RWPE2 (cell line): ENCODE measurements around the gene ELF3.

Source experiments
- ATAC-seq: fragments of 200-7000 bp; cut with Tn5 transposase; 3 replicates; pipeline ENCODE4 v1.9.1; 2021; ENCODE audit warnings: low read depth
- DNase-seq: peaks from one replicate; pipeline ENCODE4 v3.0.0-alpha.2; 2020; ENCODE audit warnings: low spot score
- H3K27ac ChIP-seq: fragments of 450-650 bp; 2 replicates; pipeline ENCODE4 v1.5.1; 2017; ENCODE audit warnings: mild to moderate bottlenecking; ENCODE audit not compliant: poor library complexity, severe bottlenecking
- H3K27me3 ChIP-seq: fragments of 250-450 bp; sonication (Bioruptor Pico); 2 replicates; pipeline ENCODE4 v1.5.1; 2021; ENCODE audit warnings: mild to moderate bottlenecking, moderate library complexity; ENCODE audit not compliant: insufficient read depth, poor library complexity, severe bottlenecking
- H3K36me3 ChIP-seq: fragments of 250-450 bp; sonication (Bioruptor Pico); 2 replicates; pipeline ENCODE4 v1.5.1; 2020; ENCODE audit warnings: low read depth, mild to moderate bottlenecking, moderate library complexity
- H3K4me1 ChIP-seq: fragments of 250-450 bp; sonication (Bioruptor Pico); 2 replicates; pipeline ENCODE4 v1.5.1; 2021; ENCODE audit warnings: mild to moderate bottlenecking, moderate library complexity; ENCODE audit not compliant: insufficient read depth, poor library complexity, severe bottlenecking
- H3K4me3 ChIP-seq: fragments of 250-450 bp; sonication (Bioruptor Pico); 2 replicates; pipeline ENCODE4 v1.5.1; 2021; ENCODE audit warnings: mild to moderate bottlenecking, moderate library complexity; ENCODE audit not compliant: severe bottlenecking
- H3K9me3 ChIP-seq: fragments of 250-450 bp; sonication (Bioruptor Pico); 2 replicates; pipeline ENCODE4 v1.5.1; 2021; ENCODE audit warnings: mild to moderate bottlenecking, moderate library complexity; ENCODE audit not compliant: severe bottlenecking
- CTCF ChIP-seq: fragments of 450-650 bp; IDR thresholded peaks from one replicate; pipeline ENCODE4 v1.5.1; 2017; ENCODE audit warnings: mild to moderate bottlenecking, moderate library complexity; ENCODE audit not compliant: poor library complexity, severe bottlenecking

ELF3 gene

GRCh38 chr1:202034683-202035462 is 24.5 kb downstream of the ELF3 start:
- Histone ChIP-seq H3K27ac (peak overlapping the region; percentile 32), H3K9me3 (no peaks in the 10 kb centered on the region), H3K36me3 (no peaks in the 10 kb centered on the region), H3K4me1 (peaks cover 13% of the 10 kb centered on the region), H3K4me3 (no peak overlapping the region), H3K27me3 (no peaks in the 10 kb centered on the region)
- DNase-seq (peak; percentile 92), ATAC-seq (peak; percentile 98)
- no peak for TF ChIP-seq CTCF

DNA sequence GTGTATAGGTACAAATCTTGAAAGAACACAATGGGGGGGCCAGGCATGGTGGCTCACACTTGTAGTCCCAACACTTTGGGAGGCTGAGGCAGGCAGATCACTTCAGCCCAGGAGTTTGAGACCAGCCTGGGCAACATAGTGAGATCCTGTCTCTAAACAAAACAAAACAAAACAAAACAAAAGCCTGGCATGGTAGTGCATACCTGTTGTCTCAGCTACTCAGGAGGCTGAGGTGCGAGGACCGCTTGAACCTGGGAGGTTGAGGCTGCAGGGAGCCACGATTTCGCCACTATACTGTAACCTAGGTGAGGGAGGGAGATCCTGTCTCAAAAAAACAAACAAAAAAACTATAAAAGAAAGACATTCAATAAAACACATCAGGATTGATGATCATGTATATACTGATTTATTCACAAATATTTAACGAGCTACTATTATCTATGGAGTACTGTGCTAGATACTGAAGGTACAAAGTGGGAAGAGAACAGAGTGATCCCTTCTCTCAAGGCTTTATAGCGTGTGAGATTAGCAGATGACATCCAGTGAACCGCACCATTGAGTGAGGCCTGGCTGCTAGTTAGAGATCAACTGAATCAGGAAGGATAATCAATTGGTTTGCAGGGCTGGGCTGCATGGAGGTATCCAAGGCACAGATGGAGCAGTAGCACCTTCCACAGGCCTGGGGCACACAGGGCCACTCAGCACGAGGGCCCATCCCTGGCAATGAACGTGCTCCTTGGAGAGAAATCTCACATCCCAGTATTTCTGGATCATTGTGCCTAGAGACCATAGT is 26.4 kb downstream of the ELF3 start:
- no peaks in the 10 kb centered on the region for H3K27me3 ChIP-seq
- no peaks in the 10 kb centered on the region for H3K36me3 ChIP-seq
- DNase-seq (no peak), ATAC-seq (no peak)
- H3K4me1 ChIP-seq, result peaks cover 13% of the 10 kb centered on the region
- H3K4me3 ChIP-seq, result no peak overlapping the region
- no peak overlapping the region for H3K27ac ChIP-seq
- no peaks in the 10 kb centered on the region for H3K9me3 ChIP-seq
- no peak for TF ChIP-seq CTCF

GRCh38 chr1:202037706-202038296 is 27.4 kb downstream of the ELF3 start:
- no peaks in the 10 kb centered on the region for H3K36me3 ChIP-seq
- H3K27ac ChIP-seq, result no peak overlapping the region
- no peaks in the 10 kb centered on the region for H3K27me3 ChIP-seq
- DNase-seq, result no peak
- peaks cover 13% of the 10 kb centered on the region for H3K4me1 ChIP-seq
- no peak overlapping the region for H3K4me3 ChIP-seq
- no peaks in the 10 kb centered on the region for H3K9me3 ChIP-seq
- no peak for TF ChIP-seq CTCF
- ATAC-seq, result no peak

GRCh38 chr1:202038688-202039346 is 28.4 kb downstream of the ELF3 start:
- H3K9me3 ChIP-seq, result no peaks in the 10 kb centered on the region
- TF ChIP-seq CTCF, result no peak
- H3K27me3 ChIP-seq, result no peaks in the 10 kb centered on the region
- ATAC-seq (no peak), DNase-seq (no peak)
- H3K27ac ChIP-seq, result no peak overlapping the region
- no peak overlapping the region for H3K4me3 ChIP-seq
- H3K4me1 ChIP-seq, result peaks cover 13% of the 10 kb centered on the region
- no peaks in the 10 kb centered on the region for H3K36me3 ChIP-seq
